HG03354 (cell line): ENCODE measurements around the gene ADGRD1.

Source experiments
- ATAC-seq: cut with Tn5 transposase; IDR thresholded peaks from one replicate; pipeline ENCODE4 v1.9.1; 2021; ENCODE audit warnings: mild to moderate bottlenecking; ENCODE audit not compliant: unreplicated experiment, poor library complexity, severe bottlenecking

The ADGRD1 gene

DNA sequence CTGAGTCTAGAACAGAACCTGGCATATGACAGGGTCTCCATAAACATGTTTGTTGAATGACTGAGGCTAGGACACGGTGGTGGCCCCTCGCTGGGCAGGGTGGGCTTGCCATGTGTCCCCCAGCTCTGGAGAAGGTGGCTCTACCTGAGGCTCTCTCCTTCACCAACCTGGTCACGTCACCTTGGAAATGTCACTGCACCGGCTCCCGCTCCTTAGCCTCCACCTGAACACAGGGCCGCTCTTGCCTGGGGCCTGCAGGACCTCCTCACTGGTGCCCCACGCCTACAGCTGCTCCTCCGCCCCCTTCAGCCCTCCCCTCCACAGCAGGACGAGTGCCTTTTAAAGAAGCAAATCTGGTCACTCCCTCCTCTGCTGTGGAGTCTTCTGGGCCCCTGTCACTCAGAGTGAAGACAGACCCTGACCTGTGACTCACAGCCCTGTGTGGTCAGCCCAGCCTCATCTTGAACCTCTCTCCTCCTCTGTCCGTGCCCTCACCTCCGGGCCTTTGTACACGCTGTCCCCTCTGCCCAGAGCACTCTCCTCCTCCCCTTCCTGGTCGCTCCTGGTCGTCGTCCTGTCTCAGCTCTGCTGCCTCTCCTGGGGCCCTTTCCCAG lies 81.0 kb downstream of the ADGRD1 start:
- ATAC-seq, result no peak

DNA sequence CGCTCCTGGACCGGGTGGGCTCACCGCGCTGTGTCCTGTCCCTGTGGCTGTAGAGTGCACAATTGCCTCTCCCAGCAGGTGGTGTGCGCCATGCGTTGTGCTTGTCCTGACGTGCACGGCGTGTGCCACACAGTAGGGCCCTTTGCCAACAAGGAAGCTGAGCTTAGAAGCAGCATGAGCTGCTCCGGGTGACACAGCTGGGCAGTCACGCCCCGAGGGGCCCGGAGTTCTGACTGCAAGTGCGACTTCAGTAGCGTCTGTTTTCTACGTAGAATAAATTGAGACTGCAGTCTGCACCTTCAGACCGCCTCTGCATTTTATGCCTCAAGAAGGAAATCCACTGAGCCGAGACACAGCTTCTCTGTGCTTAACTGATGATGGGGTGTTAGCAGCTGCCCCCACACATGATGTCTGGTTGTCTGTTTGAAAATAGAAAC lies 81.6 kb downstream of the ADGRD1 start:
- ATAC-seq, result no peak

DNA sequence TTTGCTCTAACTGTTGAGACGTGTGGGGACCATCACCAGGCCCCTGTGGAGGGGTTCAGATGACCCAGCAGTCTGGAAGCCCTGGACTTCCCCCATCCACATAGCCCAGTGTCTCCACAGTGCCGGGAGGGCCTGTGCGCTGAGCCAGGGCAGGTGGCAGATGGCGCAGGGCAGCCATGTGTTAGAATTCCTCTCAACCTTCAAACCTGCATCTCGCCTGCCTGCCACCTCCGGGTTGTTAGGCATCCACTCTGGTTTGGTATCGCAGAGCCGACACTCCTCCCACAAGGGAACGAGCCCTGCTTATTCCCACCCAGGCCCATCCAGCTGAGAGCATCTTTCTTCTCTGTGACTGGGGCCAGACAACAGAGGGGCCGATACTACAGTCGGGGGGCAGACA lies 84.5 kb downstream of the ADGRD1 start:
- ATAC-seq, result no peak

DNA sequence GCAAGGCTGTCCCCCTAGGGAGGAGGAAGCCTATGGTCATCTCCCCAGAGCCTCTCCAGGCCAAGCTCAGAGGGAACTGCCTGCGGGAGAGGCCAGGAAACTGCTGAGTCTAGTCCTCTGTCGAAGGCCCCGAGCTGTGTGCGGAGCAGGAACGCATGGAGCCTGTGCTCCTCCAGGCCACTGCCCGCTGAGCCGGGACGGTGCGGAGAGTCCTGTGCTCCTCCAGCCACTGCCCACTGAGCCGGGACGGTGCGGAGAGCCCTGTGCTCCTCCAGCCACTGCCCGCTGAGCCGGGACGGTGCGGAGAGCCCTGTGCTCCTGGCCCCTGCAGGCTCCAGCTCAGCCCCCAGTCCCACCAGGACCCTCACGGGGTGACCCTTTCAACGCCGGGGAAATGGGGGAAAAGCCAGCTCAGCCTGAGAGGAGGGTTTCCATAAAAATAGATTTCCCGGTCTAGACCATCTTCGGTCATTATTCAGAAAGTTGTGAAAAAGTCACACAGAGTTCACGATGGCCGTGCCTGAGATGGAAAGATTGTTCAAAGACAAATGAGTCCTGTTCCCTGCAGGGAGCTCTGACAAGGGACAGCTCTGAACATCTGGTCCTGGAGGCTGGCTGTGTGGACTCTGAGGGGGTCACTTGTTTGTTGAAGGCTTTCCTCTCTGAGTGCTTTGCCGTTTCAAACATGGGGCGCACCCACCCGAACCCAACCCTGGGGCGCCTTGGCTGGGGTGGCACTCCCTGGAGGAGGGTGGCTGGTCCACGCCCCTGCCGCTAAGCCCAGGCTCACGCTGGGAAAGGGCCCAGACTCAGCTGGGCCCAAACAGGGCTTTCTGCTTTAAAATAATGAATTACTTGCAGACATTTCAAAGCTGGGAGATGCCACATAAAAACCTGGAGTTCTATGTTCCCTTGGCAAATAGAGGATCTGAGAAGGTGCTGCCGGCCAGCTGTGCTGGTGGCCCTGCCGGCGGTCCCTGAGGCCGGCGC lies 85.5 kb downstream of the ADGRD1 start:
- ATAC-seq, result no peak

DNA sequence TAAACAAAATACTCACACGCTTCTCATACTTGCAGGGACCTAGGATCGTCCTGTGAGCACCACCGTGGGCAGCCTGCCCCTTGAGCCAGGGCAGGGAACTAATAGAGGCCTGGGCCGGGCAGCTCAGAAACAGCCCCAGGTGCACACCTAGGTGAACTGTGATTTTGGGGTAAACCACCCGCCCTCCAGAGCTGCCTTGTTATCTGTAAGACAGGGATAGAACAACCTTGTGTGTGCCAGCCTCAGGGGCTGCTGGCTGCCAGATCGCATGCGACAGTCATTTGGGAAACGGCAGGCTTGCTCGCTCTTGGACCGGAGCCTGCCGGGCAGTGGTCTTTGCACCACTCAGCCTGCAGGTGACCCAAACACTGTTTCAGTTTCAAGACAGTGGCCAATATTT lies 86.8 kb downstream of the ADGRD1 start:
- no peak for ATAC-seq

DNA sequence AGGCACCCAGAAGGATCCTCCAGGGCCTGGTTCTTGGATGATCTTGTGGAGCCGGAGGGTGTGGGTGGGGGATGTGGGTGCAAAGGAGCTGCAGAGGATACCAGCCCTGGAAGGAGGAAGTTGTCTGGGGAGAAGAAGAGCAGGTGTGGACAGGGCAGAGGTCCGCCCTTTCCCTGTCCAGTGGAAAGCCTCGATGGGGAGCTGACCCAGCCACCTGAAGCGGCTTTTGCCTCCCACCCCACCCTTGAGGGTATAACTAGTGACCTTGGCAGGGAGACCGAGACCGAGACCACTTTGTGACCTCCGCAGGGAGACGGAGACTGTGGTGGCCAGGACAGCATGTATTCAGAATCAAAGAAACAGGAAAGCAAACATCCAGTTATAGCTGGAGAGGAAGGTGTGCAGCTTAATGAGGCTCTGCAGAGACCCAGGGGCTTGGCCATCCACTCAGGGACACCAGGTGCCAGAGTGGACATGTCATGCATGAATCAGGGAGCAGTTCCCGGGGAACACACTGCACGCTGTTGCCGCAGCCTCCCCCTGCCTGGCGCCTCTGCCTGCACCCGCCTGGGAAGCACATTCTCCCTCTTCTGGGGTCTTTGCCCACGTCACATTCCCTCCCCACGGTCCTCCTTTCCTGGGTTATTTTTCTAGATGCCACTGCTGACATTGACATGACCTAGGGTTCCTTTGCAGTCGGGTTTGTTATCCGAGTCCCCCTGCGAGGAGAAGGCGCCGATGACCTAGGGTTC lies 87.7 kb downstream of the ADGRD1 start:
- no peak for ATAC-seq

DNA sequence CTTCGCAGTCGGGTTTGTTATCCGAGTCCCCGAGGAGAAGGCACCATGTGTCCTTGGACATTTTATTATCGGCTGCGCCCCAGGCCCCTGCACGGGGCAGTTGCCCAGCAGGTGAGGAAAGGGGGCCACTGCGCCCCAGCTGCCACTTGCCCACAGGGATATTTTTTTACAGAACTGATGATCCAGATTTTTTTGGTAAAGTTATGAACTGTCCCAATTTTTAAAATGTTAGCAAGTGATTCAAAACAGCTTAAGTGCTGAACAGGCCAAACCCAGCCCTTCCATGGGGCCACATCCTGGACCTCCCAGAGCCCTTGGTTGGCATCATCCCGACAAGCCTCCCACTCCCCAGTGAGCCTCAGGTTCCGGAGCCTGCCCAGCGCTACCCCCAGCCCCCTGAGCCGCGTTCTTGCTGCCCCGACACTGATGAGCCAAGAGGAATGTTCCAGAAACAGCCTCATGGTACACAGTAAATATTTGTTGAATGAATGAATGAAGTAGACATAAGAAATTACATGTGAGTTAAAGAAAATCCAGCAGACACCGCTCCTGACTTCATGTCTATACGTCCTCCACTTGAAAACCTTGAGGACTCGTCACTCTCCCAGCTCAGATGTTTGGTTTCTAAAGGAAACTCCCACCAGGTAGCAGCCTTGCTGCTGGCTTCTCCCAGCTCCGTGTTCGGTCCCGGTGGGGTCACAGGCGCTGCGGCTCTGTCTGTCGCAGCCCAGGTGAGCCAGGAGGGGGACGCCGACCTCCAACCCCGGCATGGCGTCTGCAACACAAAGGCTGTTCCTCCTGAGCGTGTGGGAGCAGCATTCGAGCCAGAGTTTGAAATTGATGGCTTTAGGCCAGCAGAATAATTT lies 88.5 kb downstream of the ADGRD1 start:
- no peak for ATAC-seq

DNA sequence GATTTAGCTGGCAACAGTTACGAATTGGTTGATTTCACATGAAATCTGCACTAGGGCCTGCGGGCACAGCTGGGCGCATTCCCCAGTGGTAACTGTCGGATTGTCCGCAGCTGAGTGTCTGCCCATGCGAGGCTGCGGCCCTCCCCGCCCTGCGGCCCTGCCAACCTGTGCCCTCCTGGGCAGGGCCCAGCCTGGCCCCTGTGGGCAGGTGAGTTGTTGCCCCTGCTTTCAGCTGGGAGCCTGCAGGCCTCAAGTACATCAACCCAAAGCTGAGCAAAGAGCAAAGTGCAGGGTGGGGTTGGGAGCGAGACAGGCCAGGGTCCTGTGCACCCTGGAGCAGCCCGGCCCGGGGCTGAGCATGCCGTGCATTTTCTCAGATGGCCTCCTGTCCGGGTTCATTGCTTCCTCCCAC lies 89.1 kb downstream of the ADGRD1 start:
- no peak for ATAC-seq

DNA sequence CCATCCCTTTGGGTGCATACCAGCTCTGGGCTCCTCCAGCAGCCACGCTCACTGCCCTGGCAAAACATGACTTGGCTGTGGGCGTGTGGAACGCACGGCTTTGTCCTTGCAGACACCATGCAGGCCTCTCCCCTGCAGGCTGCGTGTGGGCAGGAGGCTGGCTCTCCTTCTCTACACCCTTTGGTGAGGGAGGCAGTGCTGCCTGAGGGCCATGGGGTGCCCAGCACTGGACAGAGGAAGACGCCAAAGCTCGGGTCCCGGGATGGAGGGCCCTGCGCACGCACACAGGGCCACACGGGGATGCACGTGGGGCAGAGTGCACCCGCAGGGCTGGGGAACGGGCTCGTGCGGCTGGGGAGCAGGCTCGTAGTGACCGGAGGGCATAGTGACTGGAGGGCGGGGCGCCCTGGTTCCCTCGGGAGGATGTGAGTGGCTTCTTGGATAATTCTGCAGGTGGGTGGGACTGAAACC lies 89.7 kb downstream of the ADGRD1 start:
- no peak for ATAC-seq

DNA sequence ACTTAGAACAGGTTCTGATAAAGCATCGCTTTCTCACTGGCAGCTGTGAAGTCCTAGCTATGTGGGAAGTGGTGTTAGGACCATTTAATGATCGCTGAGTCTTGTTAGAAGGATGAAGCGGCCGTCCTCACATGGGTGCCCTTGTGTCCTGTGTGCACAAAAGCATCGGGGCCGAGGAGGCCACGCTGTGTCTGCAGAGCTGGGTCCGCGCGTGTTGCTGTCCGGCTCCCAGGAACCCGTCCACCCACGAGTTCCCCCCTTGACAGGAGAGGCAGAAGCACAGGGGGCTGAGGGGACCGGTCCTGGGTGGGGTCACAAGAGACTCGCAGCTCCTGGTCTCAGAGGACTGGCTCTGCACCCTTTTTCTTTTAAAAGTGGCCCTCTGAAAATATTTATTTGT lies 90.4 kb downstream of the ADGRD1 start:
- no peak for ATAC-seq

DNA sequence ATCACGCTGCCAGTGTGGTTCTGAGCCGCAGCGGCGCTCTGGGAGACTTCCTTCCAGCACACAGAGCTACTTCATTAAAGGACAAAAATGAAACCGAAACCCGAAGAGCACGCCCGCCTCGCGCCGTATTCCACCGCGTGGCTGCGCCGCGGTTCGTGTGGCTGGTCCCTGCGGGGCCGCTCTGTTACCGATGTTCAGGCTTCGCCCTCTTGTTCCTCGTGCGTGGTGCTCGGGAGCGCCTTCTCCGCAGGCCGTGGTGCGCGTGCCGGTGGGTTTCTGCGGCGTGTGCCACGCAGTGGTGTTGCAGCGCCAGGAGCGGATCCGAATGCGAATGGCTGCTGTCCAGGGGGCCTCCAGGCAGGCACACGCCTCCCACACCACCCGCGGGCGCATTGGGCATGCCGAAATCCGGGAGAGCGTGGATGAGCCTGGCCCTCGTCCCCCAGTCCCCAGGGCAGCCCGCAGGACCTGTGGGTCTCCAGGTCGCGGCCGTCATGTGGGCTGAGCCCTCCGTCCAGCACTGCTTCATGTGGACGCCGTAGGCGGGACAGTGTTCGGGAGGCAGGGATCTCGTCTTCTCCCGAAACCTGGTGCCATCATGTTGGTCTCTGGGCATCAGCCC lies 91.2 kb downstream of the ADGRD1 start:
- no peak for ATAC-seq

DNA sequence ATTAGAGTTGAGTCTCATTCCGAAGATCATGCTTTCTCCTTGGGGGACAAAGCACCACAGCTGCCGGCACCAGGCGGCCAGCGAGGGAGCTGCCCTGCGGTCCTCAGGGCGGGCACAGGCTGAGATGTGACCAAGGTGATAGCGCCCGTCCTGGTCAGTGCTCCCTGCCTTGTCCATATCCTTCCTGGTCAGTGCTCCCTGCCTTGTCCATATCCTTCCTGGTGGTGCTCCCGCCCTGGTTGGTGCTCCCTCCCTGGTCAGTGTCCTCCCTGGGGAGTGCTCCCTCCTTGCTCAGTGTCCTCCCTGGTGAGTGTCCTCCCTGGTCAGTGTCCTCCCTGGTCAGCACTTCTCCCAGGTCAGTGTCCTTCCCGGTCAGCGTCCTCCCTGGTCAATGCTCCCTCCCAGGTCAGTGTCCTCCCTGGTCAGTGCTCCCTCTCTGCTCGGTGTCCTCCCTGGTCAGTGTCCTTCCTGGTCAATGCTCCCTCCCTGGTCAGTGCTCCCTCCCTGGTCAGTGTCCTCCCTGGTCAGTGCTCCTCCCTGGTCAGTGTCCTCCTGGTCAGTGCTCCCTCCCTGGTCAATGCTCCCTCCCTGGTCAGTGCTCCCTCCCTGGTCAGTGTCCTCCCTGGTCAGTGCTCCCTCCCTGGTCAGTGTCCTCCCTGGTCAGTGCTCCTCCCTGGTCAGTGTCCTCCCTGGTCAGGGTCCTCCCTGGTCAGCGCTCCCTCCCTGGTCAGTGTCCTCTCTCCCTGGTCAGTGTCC lies 92.2 kb downstream of the ADGRD1 start:
- no peak for ATAC-seq

DNA sequence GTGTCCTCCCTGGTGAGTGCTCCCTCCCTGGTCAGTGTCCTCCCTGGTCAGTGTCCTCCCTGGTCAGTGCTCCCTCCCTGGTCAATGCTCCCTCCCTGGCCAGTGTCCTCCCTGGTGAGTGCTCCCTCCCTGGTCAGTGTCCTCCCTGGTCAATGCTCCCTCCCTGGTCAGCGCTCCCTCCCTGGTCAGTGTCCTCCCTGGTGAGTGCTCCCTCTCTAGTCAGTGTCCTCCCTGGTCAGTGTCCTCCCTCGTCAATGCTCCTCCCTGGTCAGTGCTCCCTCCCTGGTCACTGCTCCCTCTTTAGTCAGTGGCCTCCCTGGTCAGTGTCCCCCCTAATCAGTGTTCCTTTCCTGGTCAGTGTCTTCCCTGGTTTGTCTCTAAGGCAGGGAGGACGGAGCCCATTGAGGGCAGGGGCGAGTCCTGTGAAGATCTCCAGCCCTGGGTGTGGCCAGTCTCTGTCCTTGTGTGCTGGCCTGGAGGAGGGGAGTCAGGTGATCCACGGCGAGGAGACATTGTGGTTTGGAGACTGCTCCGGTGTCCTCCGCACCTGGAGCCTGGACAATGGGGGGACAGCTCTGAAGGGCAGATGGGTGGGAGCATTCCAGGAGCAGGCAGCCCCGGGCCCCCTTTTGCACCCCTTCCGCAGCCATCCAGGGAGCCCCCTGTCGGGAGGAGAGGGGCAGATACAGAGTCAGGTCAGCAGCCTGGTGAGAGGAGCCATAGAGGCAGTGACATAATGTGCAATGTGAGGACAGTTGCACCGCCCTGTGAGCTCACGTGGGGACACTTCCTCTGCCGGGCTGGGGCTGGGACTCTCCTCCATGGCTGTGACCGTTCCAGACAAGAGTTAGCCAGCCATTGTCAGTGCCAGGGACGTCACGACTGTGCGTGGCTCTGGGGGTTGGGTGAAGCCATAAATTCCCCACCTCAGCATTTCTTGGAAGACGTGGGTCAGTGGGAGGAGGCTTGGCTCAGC lies 93.4 kb downstream of the ADGRD1 start:
- ATAC-seq, result no peak

DNA sequence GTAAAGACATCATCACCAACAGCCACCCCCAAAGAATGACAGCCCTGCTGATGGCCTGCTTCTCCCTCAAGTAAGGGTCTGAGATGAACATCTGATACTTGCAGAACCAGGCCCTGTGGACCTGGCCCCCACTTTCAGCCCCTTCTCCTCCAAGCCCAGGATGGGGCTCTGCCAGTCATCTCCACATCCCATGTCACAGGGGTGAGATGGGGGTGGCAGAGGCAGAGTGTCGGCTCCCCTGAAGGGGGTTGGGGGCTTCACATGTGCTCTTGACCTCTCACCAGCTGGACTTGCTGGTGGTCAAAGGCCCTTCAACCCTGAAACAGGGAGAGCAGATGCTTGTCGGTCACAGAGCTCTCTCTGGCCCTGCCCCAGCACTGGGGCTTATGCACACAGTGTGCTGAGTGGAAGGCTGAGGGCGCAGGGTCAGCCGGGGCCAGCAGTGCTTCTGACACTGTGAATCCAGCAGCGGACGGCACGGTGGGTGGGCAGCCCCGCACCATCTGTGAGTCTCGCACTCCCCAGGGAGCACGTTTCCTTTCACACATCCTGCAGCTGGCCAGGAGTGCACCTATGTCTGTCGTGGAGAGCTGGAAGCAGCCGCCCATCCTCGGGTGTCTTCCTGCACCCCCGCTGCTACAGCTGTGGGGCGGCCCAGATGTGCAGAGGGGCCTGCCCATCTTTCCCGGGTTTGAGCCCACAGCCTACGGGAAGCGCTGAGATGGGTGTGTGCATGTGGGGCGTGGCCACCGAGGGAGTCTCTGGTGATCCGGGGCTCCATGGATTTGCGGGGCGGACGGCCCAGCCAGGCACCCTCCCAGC lies 94.3 kb downstream of the ADGRD1 start:
- no peak for ATAC-seq

DNA sequence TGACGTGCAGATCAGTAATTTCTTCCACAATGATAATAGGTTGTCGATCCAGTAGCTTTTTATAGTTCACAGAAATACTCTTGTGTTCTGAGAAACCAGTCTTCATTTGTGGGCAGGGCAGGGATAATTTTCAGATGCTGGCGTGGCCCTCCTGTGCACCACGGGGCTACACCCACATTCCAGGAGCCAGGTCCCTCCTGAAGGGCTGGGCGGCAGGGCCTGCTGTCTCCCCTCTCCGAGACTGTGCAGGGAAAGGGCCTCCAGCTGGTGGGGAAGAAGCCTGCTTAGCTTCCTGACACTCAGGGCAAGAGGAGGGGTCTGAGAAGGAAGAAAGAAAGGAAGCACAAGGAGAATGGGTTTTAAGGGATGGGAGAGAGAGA lies 94.9 kb downstream of the ADGRD1 start:
- ATAC-seq, result no peak

DNA sequence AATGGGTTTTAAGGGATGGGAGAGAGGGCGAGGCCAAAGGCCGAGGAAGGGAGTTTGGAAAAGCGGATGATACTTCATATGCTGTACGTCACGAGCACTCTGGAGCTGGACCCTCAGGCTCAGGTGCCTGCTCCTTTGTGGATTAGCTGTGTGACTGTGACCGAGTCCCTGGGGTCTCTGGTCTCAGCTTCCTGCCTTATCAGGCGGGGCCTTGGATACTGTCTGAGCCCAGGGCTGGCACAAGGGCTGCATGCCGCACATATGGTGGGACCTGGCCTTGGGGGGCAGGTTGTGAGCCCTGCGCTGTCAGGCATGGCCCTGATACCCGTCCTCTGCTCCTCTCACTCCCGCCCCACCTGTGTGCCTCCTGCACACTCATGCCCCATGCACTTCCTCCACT lies 95.3 kb downstream of the ADGRD1 start:
- ATAC-seq, result no peak
